Measurements from ENCODE around the gene FUS. TPM values are rescaled to one million over a fixed set of nuclear protein-coding genes. Genes with fewer than 3 reads are reported as not detected.

Gene FUS
- total RNA-seq = 46.6 and 58.3 TPM in 2 replicates

GRCh38 chr16:31179747-31180459 lies at the start of gene FUS:
FUS (plus strand) TSS chr16:31180139; CDS start chr16:31180215, 76 bp downstream.

GRCh38 chr16:31135535-31136286 lies 44.2 kb upstream of the FUS start, which contains the start of gene PRSS8:
PRSS8 (minus strand) TSS chr16:31135727; CDS start chr16:31135498, 229 bp downstream.

GRCh38 chr16:31149894-31150890 lies 29.7 kb upstream of the FUS start, which contains the start of gene PRSS36:
PRSS36 (minus strand) TSS chr16:31150066; CDS start chr16:31150035, 31 bp downstream.

GRCh38 chr16:31202414-31203375 lies 22.8 kb downstream of the FUS start, which contains the start of gene PYCARD:
PYCARD (minus strand) TSS chr16:31202760; CDS start chr16:31202690, 70 bp downstream.

GRCh38 chr16:31213877-31214707 lies 34.2 kb downstream of the FUS start, which contains the start of gene TRIM72:
TRIM72 (plus strand) TSS chr16:31214119; CDS start chr16:31214739, 620 bp downstream.

GRCh38 chr16:31216422-31217135 lies 36.6 kb downstream of the FUS start, which contains the start of gene PYDC1:
PYDC1 (minus strand) TSS chr16:31217135; CDS start chr16:31217028, 107 bp downstream.

Other genes starting within 250 kb of the FUS start
- 22.2 and 30.5 TPM in 2 replicates for gene ORAI3, start 231.1 kb upstream of the FUS start, total RNA-seq
- gene SETD1A, start 222.4 kb upstream of the FUS start, total RNA-seq = 3.4 and 4.6 TPM in 2 replicates
- gene HSD3B7, start 194.9 kb upstream of the FUS start, total RNA-seq = 8.8 and 10.4 TPM in 2 replicates
- gene STX1B, start 169.5 kb upstream of the FUS start, total RNA-seq = 0.05 and 1.1 TPM in 2 replicates
- gene STX4, start 146.6 kb upstream of the FUS start, total RNA-seq = 19.9 and 21.9 TPM in 2 replicates
- gene ZNF668, start 105.9 kb upstream of the FUS start, total RNA-seq = 12.2 and 32.0 TPM in 2 replicates
- 11.4 and 13.9 TPM in 2 replicates for gene ZNF646, start 105.7 kb upstream of the FUS start, total RNA-seq
- gene PRSS53, start 91.2 kb upstream of the FUS start, total RNA-seq = 0.65 and 0.78 TPM in 2 replicates
- gene VKORC1, start 85.3 kb upstream of the FUS start, total RNA-seq = 86.5 and 89.8 TPM in 2 replicates
- gene BCKDK, start 71.8 kb upstream of the FUS start, total RNA-seq = 60.4 and 70.8 TPM in 2 replicates
- 16.9 and 30.6 TPM in 2 replicates for gene KAT8, start 62.5 kb upstream of the FUS start, total RNA-seq
- 80.0 and 81.1 TPM in 2 replicates for gene PRSS8, start 44.4 kb upstream of the FUS start, total RNA-seq
- 0.07 TPM in 1 of 2 replicates, not detected in the other for gene PRSS36, start 30.1 kb upstream of the FUS start, total RNA-seq
- 117 and 127 TPM in 2 replicates for gene PYCARD, start 22.6 kb downstream of the FUS start, total RNA-seq
- gene TRIM72, start 34.0 kb downstream of the FUS start, total RNA-seq = 0.28 TPM in 1 of 2 replicates, not detected in the other
- not detected in 2 replicates for gene PYDC1, start 37.0 kb downstream of the FUS start, total RNA-seq
- gene ITGAM, start 79.8 kb downstream of the FUS start, total RNA-seq = 0.07 TPM in 1 of 2 replicates, not detected in the other
- not detected in 2 replicates for gene ITGAX, start 175.0 kb downstream of the FUS start, total RNA-seq
- gene ITGAD, start 213.2 kb downstream of the FUS start, total RNA-seq = not detected in 2 replicates
- gene COX6A2, start 248.2 kb downstream of the FUS start, total RNA-seq = not detected in 2 replicates